Endothelial cell of umbilical vein (primary cell): ENCODE measurements around the gene UBR3. TPM values are rescaled to one million over a fixed set of nuclear protein-coding genes. Genes with fewer than 3 reads are reported as not detected.
A peak's percentile ranks its signal among the peaks of the same experiment; 100 is the strongest.

ENCODE experiments used
- BruUV-seq: library from RNA; stranded (reverse); fragments of 400-500 nt; replicated peaks from 2 replicates; lab custom pipeline; 2021; lab: Mats Ljungman, UMichigan
- CTCF ChIA-PET: fragments of 300-600, 350-600 bp; sonication (Branson Sonifier 250); formaldehyde crosslinking; loops from one replicate; lab custom pipeline; 2021; ENCODE audit warnings: antibody characterized with exemption, inconsistent platforms; lab: Charles Lee
- POLR2A ChIA-PET: fragments of 300-600, 350-600 bp; sonication (Branson Sonifier 250); formaldehyde crosslinking; loops from one replicate; lab custom pipeline; 2021; ENCODE audit warnings: antibody characterized with exemption, inconsistent platforms; lab: Charles Lee
- DNase-seq: peaks from one replicate; pipeline ENCODE4 v3.0.0-alpha.2; 2011; ENCODE audit warnings: low read depth, low spot score
- FAIRE-seq: peaks from 2 replicates; lab custom pipeline; 2011; peaks lifted over from hg19 to GRCh38; lab: Jason Lieb, UNC
- H2AFZ ChIP-seq: 2 replicates; pipeline ENCODE4 v1.6.0; 2012; ENCODE audit warnings: low read depth, low read length, control low read depth, inconsistent platforms
- H3K27ac ChIP-seq: 2 replicates; pipeline ENCODE4 v1.5.1; 2011; ENCODE audit warnings: low read depth, mild to moderate bottlenecking, control low read depth, low read length, moderate library complexity; ENCODE audit not compliant: insufficient read depth
- H3K27me3 ChIP-seq, 2 experiments: 2 replicates each; pipeline versions ENCODE4 v1.6.0 to v1.6.1; 2011; ENCODE audit warnings: low read length in 2 of 2, mixed read lengths in 1 of 2; ENCODE audit not compliant: control insufficient read depth in 2 of 2, insufficient read depth in 2 of 2
- H3K36me3 ChIP-seq, 2 experiments: 2 replicates in 1 of 2; 3 replicates in 1 of 2; pipeline ENCODE4 v1.5.1; 2011; ENCODE audit warnings: low read length in 2 of 2, mild to moderate bottlenecking in 1 of 2, moderate library complexity in 1 of 2; ENCODE audit not compliant: control insufficient read depth in 2 of 2, insufficient read depth in 2 of 2; ENCODE audit errors: extremely low read depth in 1 of 2
- H3K4me1 ChIP-seq: 3 replicates; pipeline ENCODE4 v1.5.1; 2011; ENCODE audit warnings: mild to moderate bottlenecking, low read length; ENCODE audit not compliant: control insufficient read depth, insufficient read depth; ENCODE audit errors: extremely low read depth
- H3K4me2 ChIP-seq: 2 replicates; pipeline ENCODE4 v1.6.1; 2011; ENCODE audit warnings: low read length, control low read depth, mixed read lengths; ENCODE audit not compliant: insufficient read depth
- H3K4me3 ChIP-seq, 3 experiments: fragments of 200-600 bp in 1 of 3; sonication (generic), shearing (Covaris generic) in 1 of 3; replicated peaks in 1 of 3; 2 replicates each; pipeline ENCODE4 v1.5.1; 2011 to 2016; ENCODE audit warnings: control low read depth in 3 of 3, low read length in 3 of 3, mild to moderate bottlenecking in 2 of 3, inconsistent platforms in 1 of 3, low read depth in 1 of 3, moderate library complexity in 1 of 3; ENCODE audit not compliant: insufficient read depth in 1 of 3
- H3K79me2 ChIP-seq: 2 replicates; pipeline ENCODE4 v1.6.0; 2012; ENCODE audit warnings: low read length, inconsistent platforms; ENCODE audit not compliant: control insufficient read depth, insufficient read depth
- H3K9ac ChIP-seq: replicated peaks from 2 replicates; pipeline ENCODE3; 2011; ENCODE audit warnings: low read length, control low read depth; ENCODE audit not compliant: insufficient read depth; ENCODE audit errors: extremely low read depth
- H3K9me1 ChIP-seq: replicated peaks from 3 replicates; pipeline ENCODE4 v1.6.0; 2011; ENCODE audit warnings: mild to moderate bottlenecking, low read length; ENCODE audit not compliant: control insufficient read depth, insufficient read depth; ENCODE audit errors: extremely low read depth
- H3K9me3 ChIP-seq: replicated peaks from 2 replicates; pipeline ENCODE4 v1.5.1; 2012; ENCODE audit warnings: low read length, inconsistent platforms; ENCODE audit not compliant: control insufficient read depth, insufficient read depth
- H4K20me1 ChIP-seq: replicated peaks from 2 replicates; pipeline ENCODE3; 2011; ENCODE audit warnings: mild to moderate bottlenecking, low read length; ENCODE audit not compliant: control insufficient read depth, insufficient read depth; ENCODE audit errors: extremely low read depth
- EZH2 ChIP-seq: IDR thresholded peaks from 2 replicates; pipeline ENCODE4 v1.6.1; 2012; ENCODE audit warnings: borderline replicate concordance, low read depth, mild to moderate bottlenecking, moderate library complexity, low read length, inconsistent platforms; ENCODE audit not compliant: severe bottlenecking
- FOS ChIP-seq: IDR thresholded peaks from 2 replicates; pipeline ENCODE4 v1.6.1; 2011; ENCODE audit warnings: mild to moderate bottlenecking, low read length, moderate library complexity, borderline replicate concordance; ENCODE audit not compliant: insufficient read depth
- GATA2 ChIP-seq: IDR thresholded peaks from 2 replicates; pipeline ENCODE4 v1.7.0; 2011; ENCODE audit warnings: low read depth, mild to moderate bottlenecking, moderate library complexity, mixed read lengths, low read length; ENCODE audit not compliant: insufficient read length, insufficient read depth
- JUN ChIP-seq: IDR thresholded peaks from 2 replicates; pipeline ENCODE4 v1.6.1; 2011; ENCODE audit warnings: borderline replicate concordance, low read depth; ENCODE audit not compliant: insufficient read length, insufficient read depth
- MYC ChIP-seq: IDR thresholded peaks from one replicate; pipeline ENCODE4 v1.6.1; 2011; ENCODE audit warnings: mild to moderate bottlenecking, low read depth, low read length
- POLR2A ChIP-seq: IDR thresholded peaks from 2 replicates; pipeline ENCODE4 v1.6.1; 2012; ENCODE audit warnings: low read depth, mild to moderate bottlenecking, control low read depth, low read length
- POLR2AphosphoS5 ChIP-seq: IDR thresholded peaks from 2 replicates; pipeline ENCODE4 v1.6.1; 2012; ENCODE audit warnings: low read depth, mild to moderate bottlenecking, control low read depth, low read length, moderate library complexity; ENCODE audit not compliant: insufficient read depth
- dilution Hi-C: fragments of 300-500 bp; cut with MboI; formaldehyde crosslinking; loops from one replicate; pipeline ENCODE4 v1.15.0; 2019; ENCODE audit warnings: low sequenced_read_pairs; ENCODE audit not compliant: extremely low pct_ligation_motif_present
- intact Hi-C: fragments of 100-400 bp; cut with micrococcal nuclease; formaldehyde crosslinking; loops from one replicate; pipeline ENCODE4 v1.10.0; 2022
- polyA plus RNA-seq, 4 experiments: library from polyadenylated mRNA; depleted of rRNA in 3 of 4; stranded (reverse) in 3 of 4; unstranded in 1 of 4; fragments of >200 nt; gene quantifications; 2 replicates each; pipeline versions ENCODE4 v1.2.1 to v1.2.3, GENCODE V29; 2011 to 2012; ENCODE audit warnings: missing spikeins in 1 of 4
- total RNA-seq: library from RNA; stranded (reverse); gene quantifications from 2 replicates; pipeline ENCODE4 v1.2.3, GENCODE V29; 2021
- TF ChIP-seq, protein P1 (sequence below): IDR thresholded peaks from 2 replicates; pipeline ENCODE4 v1.6.1; 2011; ENCODE audit not compliant: insufficient read depth, insufficient read length
- TF ChIP-seq, protein P2 (sequence below), 2 donors: IDR thresholded peaks; 1 replicate in 1 of 2; 2 replicates in 1 of 2; pipeline ENCODE4 v1.5.1; 2011; ENCODE audit warnings: low read length in 2 of 2, mild to moderate bottlenecking in 2 of 2, moderate library complexity in 2 of 2, control low read depth in 1 of 2, inconsistent platforms in 1 of 2, low read depth in 1 of 2; ENCODE audit not compliant: insufficient read depth in 1 of 2; ENCODE audit errors: extremely low read depth in 1 of 2

UBR3 gene
- total and polyA plus RNA-seq, 2 donors (not counting 3 experiments of a cell fraction or from before 2014, with no cell fraction given): 5.3 to 27.5 TPM

DNA sequence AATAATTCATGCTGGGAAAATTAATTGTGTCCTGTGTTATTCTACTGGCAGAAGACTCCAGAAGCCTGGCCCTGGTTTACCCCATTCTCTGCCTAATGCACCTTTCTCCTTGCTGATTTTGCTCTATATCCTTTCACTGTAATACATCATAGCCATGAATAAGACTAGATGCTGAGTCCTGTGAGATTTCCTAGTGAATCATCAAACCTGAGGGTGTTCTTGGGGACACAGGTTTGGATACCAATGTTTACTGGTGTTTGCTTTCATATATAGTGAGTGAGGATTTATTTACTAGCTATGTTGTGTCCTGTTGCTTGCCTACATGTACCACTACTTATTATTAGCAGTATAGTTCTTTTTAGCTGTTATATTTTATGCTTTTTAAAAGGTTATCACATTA is 9.0 kb upstream of the UBR3 start:
- peaks cover 20% of the 10 kb centered on the region for H3K4me1 ChIP-seq
- H2AFZ ChIP-seq: no peak overlapping the region
- dilution Hi-C loops (no loop called here), intact Hi-C loops (no loop called here)
- no peak for TF ChIP-seq FOS
- no peak for TF ChIP-seq GATA2
- no peak for TF ChIP-seq JUN
- TF ChIP-seq, protein P1, sequence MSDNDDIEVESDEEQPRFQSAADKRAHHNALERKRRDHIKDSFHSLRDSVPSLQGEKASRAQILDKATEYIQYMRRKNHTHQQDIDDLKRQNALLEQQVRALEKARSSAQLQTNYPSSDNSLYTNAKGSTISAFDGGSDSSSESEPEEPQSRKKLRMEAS: no peak
- no peak for TF ChIP-seq MYC
- peaks cover 5 to 7% of the 10 kb centered on the region in 2 experiments for H3K36me3 ChIP-seq
- DNase-seq (no peak), FAIRE-seq (no peak)
- POLR2A ChIA-PET: interaction anchor here (0.6 kb wide), 1 partner anchor 9 kb away, joined by 3 read pairs; the partner anchor contains the start of gene UBR3
- H3K27me3 ChIP-seq: no peaks in the 10 kb centered on the region
- BruUV-seq: no TSS peak
- no peak overlapping the region for H3K9ac ChIP-seq
- no peak overlapping the region for H3K27ac ChIP-seq
- CTCF ChIA-PET: interaction anchor here (0.6 to 1.3 kb wide), 4 partner anchors 9 to 366 kb away, joined by 3 to 6 read pairs (median 4); partner anchors contain the start of gene UBR3
- no peak overlapping the region for H3K4me3 ChIP-seq
- H3K79me2 ChIP-seq: peaks cover 20% of the 10 kb centered on the region
- no peaks in the 10 kb centered on the region for H3K9me3 ChIP-seq
- H3K9me1 ChIP-seq: no peaks in the 10 kb centered on the region
- no peak overlapping the region for H3K4me2 ChIP-seq
- no peaks in the 10 kb centered on the region for H4K20me1 ChIP-seq

DNA sequence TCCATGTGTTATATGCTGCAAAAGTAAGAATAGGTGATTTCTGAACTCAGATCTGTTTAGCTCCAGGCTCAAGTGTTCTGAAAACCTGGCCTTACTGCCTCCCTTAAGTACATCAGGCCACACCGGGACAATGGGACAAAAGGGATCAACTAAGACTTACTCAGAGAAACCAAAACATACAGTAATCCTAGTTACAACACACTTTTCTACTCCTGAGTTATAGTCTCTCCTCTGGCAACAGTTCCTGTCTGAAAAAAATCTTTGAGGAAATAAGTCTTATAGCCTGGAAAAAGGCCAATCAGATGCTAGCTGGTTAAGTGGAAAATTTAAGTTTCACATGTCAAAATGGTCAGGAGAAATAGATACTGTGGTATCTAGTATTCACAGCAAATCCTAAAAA is 8.1 kb upstream of the UBR3 start:
- Histone ChIP-seq H4K20me1 (no peaks in the 10 kb centered on the region), H2AFZ (no peak overlapping the region), H3K27ac (peak overlapping the region; percentile 41), H3K9me1 (no peaks in the 10 kb centered on the region), H3K4me3 (no peak overlapping the region), H3K27me3 (no peaks in the 10 kb centered on the region), H3K9ac (peak overlapping the region; percentile 16), H3K4me1 (peaks cover 27% of the 10 kb centered on the region), H3K9me3 (no peaks in the 10 kb centered on the region), H3K4me2 (peak overlapping the region; percentile 22), H3K79me2 (peaks cover 29% of the 10 kb centered on the region), H3K36me3 (peaks cover 4 to 7% of the 10 kb centered on the region in 2 experiments)
- dilution Hi-C loops: no loop called here
- no peak for FAIRE-seq
- TF ChIP-seq JUN: no peak
- TF ChIP-seq, protein P1: no peak
- TF ChIP-seq GATA2: no peak
- TF ChIP-seq MYC: no peak
- TF ChIP-seq, protein P2, sequence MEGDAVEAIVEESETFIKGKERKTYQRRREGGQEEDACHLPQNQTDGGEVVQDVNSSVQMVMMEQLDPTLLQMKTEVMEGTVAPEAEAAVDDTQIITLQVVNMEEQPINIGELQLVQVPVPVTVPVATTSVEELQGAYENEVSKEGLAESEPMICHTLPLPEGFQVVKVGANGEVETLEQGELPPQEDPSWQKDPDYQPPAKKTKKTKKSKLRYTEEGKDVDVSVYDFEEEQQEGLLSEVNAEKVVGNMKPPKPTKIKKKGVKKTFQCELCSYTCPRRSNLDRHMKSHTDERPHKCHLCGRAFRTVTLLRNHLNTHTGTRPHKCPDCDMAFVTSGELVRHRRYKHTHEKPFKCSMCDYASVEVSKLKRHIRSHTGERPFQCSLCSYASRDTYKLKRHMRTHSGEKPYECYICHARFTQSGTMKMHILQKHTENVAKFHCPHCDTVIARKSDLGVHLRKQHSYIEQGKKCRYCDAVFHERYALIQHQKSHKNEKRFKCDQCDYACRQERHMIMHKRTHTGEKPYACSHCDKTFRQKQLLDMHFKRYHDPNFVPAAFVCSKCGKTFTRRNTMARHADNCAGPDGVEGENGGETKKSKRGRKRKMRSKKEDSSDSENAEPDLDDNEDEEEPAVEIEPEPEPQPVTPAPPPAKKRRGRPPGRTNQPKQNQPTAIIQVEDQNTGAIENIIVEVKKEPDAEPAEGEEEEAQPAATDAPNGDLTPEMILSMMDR (IDR thresholded peaks at IDR 0.05; ENCODE audit: extremely low read depth in 1 of 2, insufficient read depth in 1 of 2, low read depth in 1 of 2, low read length in 2 of 2): no peak
- TF ChIP-seq FOS: no peak
- no peak for TF ChIP-seq POLR2AphosphoS5
- TF ChIP-seq POLR2A: no peak
- TF ChIP-seq EZH2: no peak
- CTCF ChIA-PET: interaction anchor here (1.0 to 1.3 kb wide), 3 partner anchors 8 to 367 kb away, joined by 3 to 6 read pairs (median 4); partner anchors contain the start of gene UBR3
- POLR2A ChIA-PET: no interaction called here
- intact Hi-C loops: no loop called here
- no TSS peak for BruUV-seq
- DNase-seq: peak; percentile 80
